Measurements from ENCODE around the gene AHCYL1.

- peak; percentile 18; the same call in 1 of the 2 replicates for TF ChIP-seq USF2 (IDR thresholded peaks at IDR 0.05)
- TF ChIP-seq JUN (IDR thresholded peaks at IDR 0.05) = no peak
- TF ChIP-seq MAZ (IDR thresholded peaks at IDR 0.05; ENCODE audit: borderline replicate concordance, low read depth, low read length) = no peak
Measured at GRCh38 chr1:109983380-109984189, 980 bp upstream of the AHCYL1 start.
